GM12892 (cell line): ENCODE measurements around the gene SPATA32.
"Not testable (repeated sequence)": the region's sequence is repeated elsewhere in the genome, so short reads cannot be mapped to it uniquely, and the experiment has no call there.

Experiments used
- POLR2A ChIP-seq: IDR thresholded peaks from 2 replicates; pipeline ENCODE4 v1.6.1; 2011; ENCODE audit warnings: low read depth, low read length, control low read depth
- POLR2AphosphoS5 ChIP-seq: IDR thresholded peaks from 2 replicates; pipeline ENCODE4 v1.6.1; 2011; ENCODE audit warnings: low read depth, low read length, control low read depth

DNA sequence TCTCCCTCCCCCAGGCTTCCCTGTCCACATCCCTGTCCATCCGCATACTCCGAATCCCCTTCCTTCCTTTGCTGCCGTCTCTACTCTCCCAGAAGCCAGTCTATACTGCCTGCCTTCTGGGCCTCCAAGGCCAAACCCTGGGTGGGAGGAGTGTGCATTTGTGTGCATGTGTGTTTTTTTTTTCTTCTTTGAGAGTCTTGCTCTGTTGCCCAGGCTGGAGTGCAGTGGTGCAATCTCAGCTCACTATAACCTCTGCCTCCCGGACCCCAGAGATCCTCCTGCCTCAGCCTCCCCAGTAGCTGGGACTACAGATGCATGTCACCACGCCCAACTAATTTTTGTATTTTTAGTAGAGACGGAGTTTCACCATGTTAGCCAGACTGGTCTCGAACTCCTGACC is 8.7 kb downstream of the SPATA32 start:
- TF ChIP-seq POLR2AphosphoS5, POLR2A: not testable (repeated sequence)
